OCI-M2 (cell line): Measurements from ENCODE around the gene ZNHIT2.
A peak's percentile ranks its signal among the peaks of the same experiment; 100 is the strongest.
"Not testable (repeated sequence)": the region's sequence is repeated elsewhere in the genome, so short reads cannot be mapped to it uniquely, and the experiment has no call there.

ENCODE experiments used
- DNase-seq: peaks from one replicate; lab custom pipeline; 2025; ENCODE audit not compliant: unreplicated experiment; lab: John Stamatoyannopoulos, UW

Gene ZNHIT2

DNA sequence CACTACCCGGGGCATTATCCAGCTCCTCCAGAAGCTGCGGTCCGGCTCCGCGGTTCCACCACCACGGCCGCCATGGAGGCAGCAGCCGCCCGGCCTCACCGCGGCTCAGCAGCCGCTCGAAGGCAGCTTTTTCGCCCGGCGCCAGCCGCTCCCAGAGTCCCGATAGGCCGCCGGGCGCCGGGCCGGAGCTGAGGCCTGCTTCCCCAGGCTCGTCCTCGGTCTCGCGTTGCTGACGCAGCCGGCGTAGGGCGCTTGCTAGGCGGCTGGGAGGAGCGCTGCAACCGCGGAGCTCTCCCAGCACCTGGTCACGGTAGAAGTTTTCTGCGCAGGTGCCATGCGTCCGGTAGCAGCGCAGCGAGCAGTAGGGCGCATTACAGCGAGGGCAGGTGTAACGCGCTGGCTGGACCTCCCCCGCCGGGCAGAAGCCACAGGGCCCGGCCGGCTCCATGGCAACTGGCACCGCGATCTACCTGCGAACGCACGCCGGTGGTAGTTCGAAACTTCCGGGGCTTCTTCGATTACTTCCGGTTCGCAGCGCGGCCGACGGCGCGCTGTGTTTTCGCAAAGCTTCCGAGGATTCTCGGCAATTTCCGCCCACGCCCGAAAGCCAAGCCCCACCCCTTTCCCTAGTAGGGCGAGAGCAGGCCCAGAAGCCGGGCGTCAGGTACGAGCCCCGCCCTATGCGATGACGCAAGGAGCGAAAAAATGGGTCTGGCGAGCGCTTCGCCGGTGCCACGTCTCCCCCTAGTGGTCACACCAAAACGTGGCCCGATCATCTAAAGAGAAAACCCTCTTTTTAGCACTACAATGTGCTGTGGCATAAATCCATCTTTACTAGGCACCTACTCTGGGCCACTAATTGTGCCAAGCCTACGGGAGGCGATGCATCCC lies at the start of gene ZNHIT2:
ZNHIT2 (minus strand) TSS at position 496 of the 891 bp plus-strand sequence; CDS start at position 448, 48 bp downstream.
- DNase-seq, result peak; percentile 88

DNA sequence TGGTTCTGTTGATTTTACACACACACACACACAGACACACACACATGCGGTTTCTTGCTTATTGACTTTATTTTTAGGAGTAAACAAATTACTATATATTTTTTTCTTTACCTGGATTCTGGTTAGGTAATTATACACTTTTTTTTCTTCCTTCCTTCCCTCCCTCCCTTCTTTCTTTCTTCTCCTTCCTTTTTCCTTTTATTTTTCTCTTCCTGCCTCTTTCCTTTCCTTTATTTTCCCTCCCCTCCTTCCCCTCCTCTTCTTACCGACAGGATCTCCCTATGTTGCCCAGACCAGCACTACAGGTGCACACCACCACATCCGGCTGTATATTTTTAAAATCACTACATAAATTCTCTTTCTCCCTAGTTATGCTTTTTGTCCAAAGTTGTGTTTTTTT lies 49.4 kb upstream of the ZNHIT2 start:
- DNase-seq, result no peak

GRCh38 chr11:65165410-65166317 lies 48.2 kb upstream of the ZNHIT2 start:
- no peak for DNase-seq

- no peak for DNase-seq
These were observed 46.2 kb upstream of the ZNHIT2 start for GRCh38 chr11:65163684-65164083.

DNA sequence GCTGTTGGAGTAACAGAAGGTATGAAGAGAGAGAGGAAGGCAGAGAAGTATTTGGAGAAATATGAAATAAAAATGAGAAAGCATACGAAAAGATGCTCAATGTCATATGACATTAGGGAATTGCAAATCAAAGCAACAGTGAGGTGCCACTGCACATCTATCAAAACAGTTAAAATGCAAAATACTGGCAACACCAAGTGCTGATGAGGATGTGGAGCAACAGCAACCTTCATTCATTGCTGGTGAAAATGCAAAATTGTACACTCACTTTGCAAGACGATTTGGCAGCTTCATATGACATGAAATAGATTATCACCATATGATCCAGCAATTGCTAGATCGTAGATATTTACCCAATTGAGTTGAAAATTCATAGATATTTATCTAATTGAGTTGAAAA lies 43.1 kb upstream of the ZNHIT2 start:
- DNase-seq, result no peak

DNA sequence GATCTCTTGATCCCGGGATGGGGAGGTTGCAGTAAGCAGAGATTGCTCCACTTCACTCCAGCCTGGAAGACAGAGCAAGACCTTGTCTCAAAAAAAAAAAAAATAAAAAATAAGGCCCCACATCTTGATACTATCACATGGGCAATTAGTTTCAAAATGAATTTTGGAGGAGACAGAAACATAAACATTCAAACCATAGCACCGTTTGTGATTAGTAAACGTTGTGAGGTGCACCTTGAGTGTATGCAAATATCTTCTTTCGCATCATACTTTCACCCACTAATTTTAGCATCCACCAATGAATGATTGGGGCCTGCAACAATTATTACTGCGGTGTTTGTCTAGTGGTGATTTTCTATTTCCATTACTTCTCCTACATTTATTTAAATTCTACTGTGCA lies 41.5 kb upstream of the ZNHIT2 start:
- no peak for DNase-seq

GRCh38 chr11:65157336-65157735 lies 39.8 kb upstream of the ZNHIT2 start:
- DNase-seq, result no peak

GRCh38 chr11:65156926-65157325 lies 39.4 kb upstream of the ZNHIT2 start:
- DNase-seq, result no peak

GRCh38 chr11:65156256-65156655 lies 38.8 kb upstream of the ZNHIT2 start:
- DNase-seq, result no peak

GRCh38 chr11:65152122-65152521 lies 34.6 kb upstream of the ZNHIT2 start:
- DNase-seq, result no peak

- no peak for DNase-seq
These were observed 33.9 kb upstream of the ZNHIT2 start for GRCh38 chr11:65151331-65151899.

DNA sequence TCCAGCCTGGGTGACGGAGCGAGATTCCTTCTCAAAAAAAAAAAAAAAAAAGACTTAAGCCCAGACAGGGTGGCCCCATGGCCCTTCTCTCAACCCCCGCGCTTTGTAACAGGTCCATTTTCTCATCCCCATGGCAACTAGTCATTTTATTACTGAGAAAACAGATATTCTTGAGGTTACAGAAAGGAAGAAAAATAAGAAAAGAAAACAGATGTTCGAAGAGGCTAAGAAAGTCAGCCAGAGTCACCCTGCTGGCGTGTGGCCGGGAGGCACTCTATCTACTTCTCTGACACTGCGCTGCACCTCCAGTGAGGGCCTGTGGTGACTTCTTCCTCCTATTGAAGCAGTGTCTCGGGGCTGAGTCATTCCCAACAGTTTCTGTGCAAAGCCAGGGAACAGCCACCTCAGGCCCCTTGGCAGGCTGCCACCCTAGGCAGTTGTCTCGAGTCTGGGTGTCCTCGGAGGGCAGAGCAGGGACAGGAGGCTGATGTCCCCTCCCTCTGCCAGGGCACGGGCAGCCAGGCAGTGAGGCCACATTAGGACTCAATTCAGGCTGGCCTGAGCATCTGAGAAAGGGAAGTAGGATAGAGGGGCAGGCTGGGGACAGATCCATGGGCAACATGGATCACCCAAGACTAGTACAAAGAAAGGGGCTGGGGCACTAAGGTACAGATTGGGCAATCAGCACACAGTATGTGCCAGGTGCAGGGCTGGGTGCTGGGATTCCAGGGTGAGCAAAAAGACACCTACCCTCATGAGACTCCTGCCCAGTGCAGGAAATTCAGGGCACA lies 33.2 kb upstream of the ZNHIT2 start:
- DNase-seq, result no peak

DNA sequence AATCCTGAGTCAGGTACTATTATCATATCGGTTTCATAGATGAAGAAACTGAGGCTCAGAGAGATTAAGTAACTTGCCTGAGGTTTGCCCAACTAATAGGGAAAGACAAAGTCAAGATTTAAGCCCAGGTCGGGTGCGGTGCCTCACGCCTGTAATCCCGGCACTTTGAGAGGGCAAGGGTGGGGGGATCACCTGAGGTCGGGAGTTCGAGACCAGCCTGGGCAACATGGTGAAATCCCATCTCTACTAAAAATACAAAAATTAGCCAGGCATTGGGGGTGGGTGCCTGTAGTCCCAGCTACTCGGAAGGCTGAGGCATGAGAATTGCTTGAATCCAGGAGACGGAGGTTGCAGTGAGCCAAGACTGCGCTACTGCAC lies 32.6 kb upstream of the ZNHIT2 start:
- DNase-seq, result not testable (repeated sequence)

- no peak for DNase-seq
These were observed 31.2 kb upstream of the ZNHIT2 start for GRCh38 chr11:65148657-65149056.

GRCh38 chr11:65147352-65148075 lies 30.0 kb upstream of the ZNHIT2 start:
- no peak for DNase-seq

DNA sequence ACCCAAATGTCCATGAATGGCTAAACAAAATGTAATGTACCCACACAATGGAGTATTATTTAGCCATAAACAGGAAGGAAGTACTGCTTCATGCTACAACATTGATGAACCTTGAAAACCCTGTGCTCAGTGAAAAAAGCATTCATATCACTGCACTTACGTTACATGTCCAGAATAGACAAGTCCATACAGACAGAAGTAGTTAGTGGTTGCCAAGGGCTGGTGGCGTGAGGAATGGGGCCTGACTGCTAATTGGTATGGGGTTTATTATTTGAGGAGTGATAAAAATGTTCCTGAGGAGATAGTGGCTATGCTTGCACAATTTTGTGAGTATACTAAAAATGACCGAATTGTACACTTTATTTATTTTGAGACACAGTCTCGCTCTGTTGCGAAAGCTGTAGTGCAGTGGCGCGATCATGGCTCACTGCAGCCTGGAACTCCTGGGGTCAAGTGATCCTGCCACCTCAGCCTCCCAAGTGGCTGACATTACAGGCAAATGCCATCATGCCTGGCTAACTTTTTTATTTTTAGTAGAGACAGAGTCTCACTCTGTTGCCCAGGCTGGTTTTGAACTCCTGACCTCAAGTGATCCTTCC lies 24.5 kb upstream of the ZNHIT2 start:
- DNase-seq, result no peak

- no peak for DNase-seq
These were observed 19.1 kb upstream of the ZNHIT2 start for GRCh38 chr11:65136515-65137096.

GRCh38 chr11:65135633-65136145 lies 18.2 kb upstream of the ZNHIT2 start:
- no peak for DNase-seq
